GM10266 (cell line): Measurements from ENCODE around the gene CADPS2.

Experiments
- DNase-seq: peaks from one replicate; pipeline ENCODE4 v3.0.0; 2012; ENCODE audit errors: extremely low spot score
- TF ChIP-seq, protein P1 (sequence below): IDR thresholded peaks from 2 replicates; pipeline ENCODE4 v1.5.1; 2012; ENCODE audit warnings: mild to moderate bottlenecking, low read depth; ENCODE audit not compliant: control insufficient read depth, insufficient read depth; ENCODE audit errors: missing control alignments

Gene CADPS2

DNA sequence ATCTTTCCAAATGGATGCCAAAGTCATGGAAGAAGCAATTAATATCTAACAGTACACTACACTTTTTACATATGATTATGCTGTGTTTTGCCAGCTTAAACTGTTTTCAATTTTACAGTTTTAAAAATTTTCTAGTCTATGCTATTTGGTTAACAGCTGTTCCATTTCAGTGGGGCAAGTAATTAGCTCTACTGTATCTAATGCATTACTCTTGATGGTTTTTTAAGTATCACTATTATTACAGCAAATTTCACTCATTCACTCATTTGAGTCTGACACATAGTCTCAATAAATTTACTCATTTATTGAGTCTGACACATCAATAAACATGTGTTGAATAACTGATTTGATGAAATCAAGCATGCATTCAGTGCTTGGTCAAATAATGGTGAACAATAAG, 343.1 kb downstream of the CADPS2 start:
- TF ChIP-seq, protein P1, sequence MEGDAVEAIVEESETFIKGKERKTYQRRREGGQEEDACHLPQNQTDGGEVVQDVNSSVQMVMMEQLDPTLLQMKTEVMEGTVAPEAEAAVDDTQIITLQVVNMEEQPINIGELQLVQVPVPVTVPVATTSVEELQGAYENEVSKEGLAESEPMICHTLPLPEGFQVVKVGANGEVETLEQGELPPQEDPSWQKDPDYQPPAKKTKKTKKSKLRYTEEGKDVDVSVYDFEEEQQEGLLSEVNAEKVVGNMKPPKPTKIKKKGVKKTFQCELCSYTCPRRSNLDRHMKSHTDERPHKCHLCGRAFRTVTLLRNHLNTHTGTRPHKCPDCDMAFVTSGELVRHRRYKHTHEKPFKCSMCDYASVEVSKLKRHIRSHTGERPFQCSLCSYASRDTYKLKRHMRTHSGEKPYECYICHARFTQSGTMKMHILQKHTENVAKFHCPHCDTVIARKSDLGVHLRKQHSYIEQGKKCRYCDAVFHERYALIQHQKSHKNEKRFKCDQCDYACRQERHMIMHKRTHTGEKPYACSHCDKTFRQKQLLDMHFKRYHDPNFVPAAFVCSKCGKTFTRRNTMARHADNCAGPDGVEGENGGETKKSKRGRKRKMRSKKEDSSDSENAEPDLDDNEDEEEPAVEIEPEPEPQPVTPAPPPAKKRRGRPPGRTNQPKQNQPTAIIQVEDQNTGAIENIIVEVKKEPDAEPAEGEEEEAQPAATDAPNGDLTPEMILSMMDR = no peak
- no peak for DNase-seq

DNA sequence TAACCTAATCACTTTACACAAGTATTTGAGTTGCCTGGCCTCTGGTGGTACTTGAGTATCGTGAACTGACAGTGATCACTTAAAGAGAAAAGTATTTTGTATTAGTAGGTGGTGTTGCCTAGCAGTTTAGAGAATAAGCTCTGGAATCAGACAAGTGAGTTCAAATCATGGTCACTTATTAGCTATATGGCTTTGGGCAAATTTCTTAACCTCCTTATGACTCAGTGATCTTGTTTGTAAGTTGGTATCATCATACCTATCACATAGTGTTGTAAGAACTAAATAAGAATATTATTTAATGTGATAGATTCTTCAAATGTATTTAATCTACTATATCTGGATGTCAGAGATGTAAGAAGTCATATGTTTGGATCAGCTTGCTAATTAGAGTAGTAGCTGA, 351.2 kb downstream of the CADPS2 start:
- no peak for DNase-seq
- TF ChIP-seq, protein P1 = no peak

DNA sequence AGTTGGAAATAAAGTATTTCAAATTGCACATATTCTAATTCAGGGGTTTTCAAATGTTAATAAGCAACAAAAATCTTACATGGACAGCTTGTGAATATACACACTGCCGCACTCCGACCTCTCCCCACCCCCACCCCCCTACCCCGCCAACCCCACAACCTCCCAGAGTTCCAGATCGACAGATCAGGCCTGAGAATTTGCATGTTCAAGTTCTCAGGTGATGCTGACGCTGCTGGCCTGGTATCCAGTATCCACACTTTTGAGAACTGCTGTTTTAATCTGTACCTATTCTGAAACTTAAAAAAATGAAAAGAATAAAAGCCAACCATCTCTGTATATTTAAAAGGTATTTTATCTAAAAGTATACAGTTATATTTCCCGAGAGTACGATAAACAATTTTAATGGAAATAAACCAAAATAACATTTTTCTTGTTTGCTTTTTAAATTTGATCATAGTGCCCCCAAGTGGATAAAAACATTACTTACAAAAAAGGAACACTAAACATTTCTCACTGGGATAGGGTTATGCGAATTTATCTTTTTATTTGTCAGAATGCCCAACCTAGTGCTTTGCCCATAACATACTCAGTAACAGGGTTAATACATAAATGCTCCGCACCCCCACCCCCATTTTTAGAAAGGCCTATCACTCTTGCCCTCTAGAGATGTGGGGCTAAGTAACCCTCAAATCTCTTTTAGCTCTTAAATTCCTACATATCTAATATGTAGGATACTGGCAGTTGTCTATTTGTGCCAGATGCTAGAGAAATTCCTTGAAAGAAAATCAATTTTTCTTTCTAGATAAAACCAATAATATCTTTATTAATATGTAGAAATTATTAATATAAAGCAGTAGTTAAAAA, 353.6 kb downstream of the CADPS2 start:
- peak; percentile 6 for DNase-seq
- TF ChIP-seq, protein P1 = peak; percentile 25

DNA sequence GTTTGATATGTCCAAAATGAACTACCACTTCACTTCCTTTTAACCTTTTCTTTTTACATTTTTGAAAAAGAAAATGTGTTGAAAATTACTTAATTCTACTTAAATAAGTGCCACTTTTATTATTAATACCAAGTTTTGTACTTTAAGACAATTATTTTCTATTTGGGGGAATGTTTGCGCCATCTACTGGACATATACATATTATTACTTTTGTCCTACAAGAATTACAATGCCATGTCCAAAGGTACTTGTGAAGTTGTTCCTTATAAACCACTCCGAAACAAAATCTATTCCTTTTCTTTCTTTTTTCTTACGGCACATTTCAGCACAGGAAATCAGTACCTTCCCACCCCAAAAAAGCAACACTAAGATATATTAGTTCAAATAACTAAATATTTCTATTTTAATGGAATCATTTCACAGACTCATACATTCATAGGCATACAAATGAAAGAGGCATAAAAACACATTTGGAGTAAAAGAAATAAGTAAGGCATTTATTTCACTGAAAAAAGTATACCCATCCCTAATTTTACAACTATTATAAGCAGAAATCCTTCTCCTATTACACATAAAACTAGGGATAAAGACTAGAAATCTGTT, 357.3 kb downstream of the CADPS2 start:
- TF ChIP-seq, protein P1 = peak; percentile 46
- DNase-seq = peak; percentile 4

DNA sequence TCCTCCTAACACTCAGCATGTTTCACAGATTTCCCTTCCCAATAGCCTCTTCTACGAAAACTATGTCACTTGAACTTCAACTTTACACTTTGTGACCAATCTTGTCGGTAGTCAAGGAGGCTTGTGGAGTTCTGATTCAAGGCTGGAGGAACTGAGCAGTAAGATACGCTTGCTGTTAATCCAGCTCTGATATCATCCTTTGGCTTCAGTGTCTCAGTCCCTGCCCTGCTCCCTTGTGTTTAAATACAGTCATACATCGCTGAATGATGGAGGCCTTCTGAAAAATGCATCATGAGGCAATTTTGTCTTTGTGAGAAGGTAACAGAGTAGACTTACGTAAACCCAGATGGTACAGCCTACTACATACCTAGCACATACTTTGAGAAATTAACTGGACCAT, 360.9 kb downstream of the CADPS2 start:
- TF ChIP-seq, protein P1 = no peak
- no peak for DNase-seq

DNA sequence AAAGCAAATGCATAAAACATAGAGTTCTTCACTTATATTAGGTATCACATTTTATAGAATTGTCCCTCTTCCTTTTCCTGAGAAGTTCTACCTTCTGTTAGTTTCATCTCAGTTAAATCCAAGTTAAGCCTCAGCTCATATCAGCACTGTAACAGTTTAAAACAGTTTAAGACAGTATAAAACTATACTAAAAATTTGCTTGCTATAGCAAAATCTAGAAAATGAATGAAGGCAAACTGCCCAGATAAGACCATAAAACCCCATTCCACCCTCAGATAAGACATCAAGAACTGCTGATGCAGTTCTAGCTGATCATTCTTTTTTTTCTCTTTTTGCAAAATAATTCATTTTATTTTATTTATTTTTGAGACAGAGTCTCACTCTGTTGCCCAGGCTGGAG, 364.5 kb downstream of the CADPS2 start:
- DNase-seq = no peak
- TF ChIP-seq, protein P1 = no peak

DNA sequence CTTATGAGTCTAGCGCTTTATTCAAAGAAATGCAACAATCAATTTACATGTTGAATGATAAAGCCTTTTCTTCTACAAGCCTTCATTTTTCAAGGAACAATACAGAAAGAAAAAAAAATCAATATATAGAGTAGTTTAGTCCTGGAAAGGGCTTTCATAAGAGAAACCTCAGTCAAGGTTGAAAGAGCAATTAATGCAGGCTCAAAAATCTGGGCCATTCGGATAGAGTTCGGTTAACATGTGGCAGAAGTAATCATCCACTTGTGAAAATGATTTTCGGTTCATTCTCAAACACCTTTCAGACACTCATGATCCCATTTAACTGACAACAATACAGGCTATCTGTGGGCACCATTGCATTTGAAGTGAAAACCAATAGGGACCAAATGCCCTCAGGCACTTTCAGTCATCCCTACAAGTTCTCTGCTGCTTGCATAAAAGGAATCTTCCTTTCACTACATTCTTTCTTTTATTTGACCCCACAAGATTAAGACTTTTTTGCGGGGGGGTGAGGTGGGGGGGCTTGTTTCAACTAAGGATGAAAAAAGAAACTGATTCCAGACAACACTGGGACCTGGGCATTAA, 365.2 kb downstream of the CADPS2 start:
- TF ChIP-seq, protein P1 = no peak
- no peak for DNase-seq
